DOHH2 (cell line): ENCODE results near the gene CKM.

Experiments
- CTCF ChIP-seq: fragments of 200-600 bp; sonication (generic); IDR thresholded peaks from one replicate; pipeline ENCODE4 v1.5.1; 2014; ENCODE audit warnings: antibody characterized with exemption, mild to moderate bottlenecking, low read depth, low read length; ENCODE audit not compliant: poor library complexity, severe bottlenecking
- EZH2phosphoT487 ChIP-seq: fragments of 200-600 bp; sonication (generic); IDR thresholded peaks from 2 replicates; pipeline ENCODE4 v1.6.1; 2017; ENCODE audit warnings: borderline replicate concordance, mild to moderate bottlenecking, antibody characterized with exemption, low read length, moderate library complexity, mixed read lengths

DNA sequence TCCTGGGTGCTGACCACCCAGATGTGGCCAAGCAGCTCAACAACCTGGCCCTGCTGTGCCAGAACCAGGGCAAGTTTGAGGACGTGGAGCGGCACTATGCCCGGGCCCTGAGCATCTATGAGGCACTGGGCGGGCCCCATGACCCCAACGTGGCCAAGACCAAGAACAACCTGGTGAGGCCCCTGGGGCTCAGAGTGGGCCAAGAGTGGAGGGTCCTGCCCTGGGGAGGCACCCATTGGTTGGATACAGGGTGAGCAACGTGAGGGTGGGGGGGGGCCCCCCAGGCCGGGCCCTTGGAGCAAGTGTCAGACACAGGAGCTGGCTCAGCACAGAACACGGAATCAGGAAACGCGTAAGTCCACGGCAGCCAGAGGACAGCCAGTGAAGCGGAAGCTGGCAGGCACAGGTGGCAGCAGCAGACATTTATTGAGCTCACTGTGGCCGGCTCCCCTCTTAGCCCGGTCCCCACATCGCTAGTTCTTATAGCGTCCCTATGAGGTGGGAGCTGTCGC lies 26.8 kb upstream of the CKM start:
- TF ChIP-seq CTCF: no peak
- no peak for TF ChIP-seq EZH2phosphoT487
